ENCODE measurements around the gene DHRS4.

DHRS4 gene

GRCh38 chr14:23953464-23954278 lies at the start of gene DHRS4:
DHRS4 (plus strand) TSS chr14:23953770; CDS start chr14:23953789, 19 bp downstream.
- peak; percentile 95 for ATAC-seq (ENCODE audit: insufficient read depth, low read depth)
- Histone ChIP-seq H2AFZ (ENCODE audit: low read depth, low read length) (peak within 1 kb of the TSS; percentile 90), H3K4me2 (ENCODE audit: insufficient read depth, low read length) (peak within 1 kb of the TSS; percentile 80), H3K9ac (ENCODE audit: low read depth, low read length) (peak within 1 kb of the TSS; percentile 95), H3K9me3 (ENCODE audit: insufficient read depth, low read length, severe bottlenecking) (peaks cover 5% of the 10 kb centered on the region), H3K27ac (ENCODE audit: low read length) (peak within 1 kb of the TSS; percentile 86), H3K27me3 (ENCODE audit: insufficient read depth, low read length, poor library complexity) (no peaks in the 10 kb centered on the region), H4K20me1 (ENCODE audit: insufficient read depth, low read length) (no peaks in the 10 kb centered on the region), H3K4me3 (ENCODE audit: low read depth in 1 of 2, low read length in 2 of 2) (peak within 1 kb of the TSS; percentile 87 to 96), H3K79me2 (ENCODE audit: insufficient read depth, low read length) (peaks cover 13% of the 10 kb centered on the region), H3K36me3 (ENCODE audit: insufficient read depth, low read length) (0 out of 2 replicates have a peak, but pooled peaks cover 5% of the 10 kb centered on the region), H3K4me1 (ENCODE audit: insufficient read depth, low read length) (peaks cover 25% of the 10 kb centered on the region)
- TF ChIP-seq CTCF (IDR thresholded peaks at IDR 0.05; ENCODE audit: borderline replicate concordance, extremely low read depth, low read length, poor library complexity, severe bottlenecking) (peak; percentile 86), EZH2 (IDR thresholded peaks at IDR 0.05; ENCODE audit: borderline replicate concordance, low read depth, low read length, severe bottlenecking) (no peak)
- DNase-seq, result peak; percentile 88

DNA sequence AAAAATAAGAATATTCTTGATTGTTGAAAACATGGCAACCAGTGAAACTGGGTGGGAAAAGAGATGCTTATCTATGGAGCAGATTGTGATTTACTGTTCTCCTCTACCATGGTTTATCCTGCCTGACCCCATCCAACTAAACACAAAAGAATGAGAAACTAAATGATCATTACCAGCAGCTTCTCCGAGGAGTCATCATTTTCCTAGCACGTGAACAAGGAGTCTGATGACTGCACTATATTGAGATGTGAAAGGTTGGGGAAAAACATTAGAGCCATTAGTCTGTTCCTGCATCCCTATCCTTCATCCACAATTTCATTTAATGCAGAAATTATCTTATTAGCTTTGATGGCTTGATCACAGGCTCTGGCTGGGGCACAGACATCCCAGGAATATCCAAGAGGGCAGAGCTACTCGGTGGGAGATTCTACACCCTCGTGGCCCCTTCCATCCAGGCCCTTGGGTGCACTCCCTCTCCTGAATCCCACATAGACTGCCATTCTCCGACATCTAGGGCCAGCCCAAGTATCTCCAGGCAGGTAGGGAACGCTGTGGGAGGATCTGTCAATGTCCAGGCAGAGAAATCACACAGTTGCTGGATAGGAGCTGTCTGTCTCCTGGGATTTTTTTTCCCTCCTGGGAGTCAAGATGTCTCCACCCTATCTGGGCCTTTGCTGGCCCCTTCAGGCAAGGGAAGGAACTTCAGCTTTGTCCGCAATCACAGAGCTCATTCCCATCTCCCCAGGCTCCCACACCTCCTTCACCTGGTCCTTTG lies 43.3 kb upstream of the DHRS4 start:
- Histone ChIP-seq H3K36me3 (ENCODE audit: insufficient read depth, low read length) (no peaks in the 10 kb centered on the region), H3K4me3 (ENCODE audit: low read depth in 1 of 2, low read length in 2 of 2) (no peak overlapping the region), H4K20me1 (ENCODE audit: insufficient read depth, low read length) (no peaks in the 10 kb centered on the region), H3K4me1 (ENCODE audit: insufficient read depth, low read length) (no peaks in the 10 kb centered on the region), H3K9me3 (ENCODE audit: insufficient read depth, low read length, severe bottlenecking) (no peaks in the 10 kb centered on the region), H3K27ac (ENCODE audit: low read length) (no peak overlapping the region), H2AFZ (ENCODE audit: low read depth, low read length) (peak overlapping the region; percentile 51; the same call in 1 of the 2 replicates), H3K9ac (ENCODE audit: low read depth, low read length) (no peak overlapping the region), H3K4me2 (ENCODE audit: insufficient read depth, low read length) (no peak overlapping the region), H3K27me3 (ENCODE audit: insufficient read depth, low read length, poor library complexity) (peaks cover 4% of the 10 kb centered on the region), H3K79me2 (ENCODE audit: insufficient read depth, low read length) (no peaks in the 10 kb centered on the region)
- ATAC-seq (ENCODE audit: insufficient read depth, low read depth) (peak; percentile 56; the same call in 1 of the 3 replicates), DNase-seq (peak; percentile 28)
- no peak for TF ChIP-seq EZH2 (IDR thresholded peaks at IDR 0.05; ENCODE audit: borderline replicate concordance, low read depth, low read length, severe bottlenecking)
- peak; percentile 69 for TF ChIP-seq CTCF (IDR thresholded peaks at IDR 0.05; ENCODE audit: borderline replicate concordance, extremely low read depth, low read length, poor library complexity, severe bottlenecking)

- Histone ChIP-seq H4K20me1 (ENCODE audit: insufficient read depth, low read length) (no peaks in the 10 kb centered on the region), H3K9ac (ENCODE audit: low read depth, low read length) (no peak overlapping the region), H3K4me3 (ENCODE audit: low read depth in 1 of 2, low read length in 2 of 2) (no peak overlapping the region), H3K27ac (ENCODE audit: low read length) (no peak overlapping the region), H3K79me2 (ENCODE audit: insufficient read depth, low read length) (no peaks in the 10 kb centered on the region), H3K4me1 (ENCODE audit: insufficient read depth, low read length) (no peaks in the 10 kb centered on the region), H2AFZ (ENCODE audit: low read depth, low read length) (no peak overlapping the region), H3K36me3 (ENCODE audit: insufficient read depth, low read length) (no peaks in the 10 kb centered on the region), H3K9me3 (ENCODE audit: insufficient read depth, low read length, severe bottlenecking) (no peaks in the 10 kb centered on the region), H3K27me3 (ENCODE audit: insufficient read depth, low read length, poor library complexity) (peaks cover 4% of the 10 kb centered on the region), H3K4me2 (ENCODE audit: insufficient read depth, low read length) (no peak overlapping the region)
- ATAC-seq (ENCODE audit: insufficient read depth, low read depth) (no peak), DNase-seq (no peak)
- no peak for TF ChIP-seq EZH2 (IDR thresholded peaks at IDR 0.05; ENCODE audit: borderline replicate concordance, low read depth, low read length, severe bottlenecking)
- no peak for TF ChIP-seq CTCF (IDR thresholded peaks at IDR 0.05; ENCODE audit: borderline replicate concordance, extremely low read depth, low read length, poor library complexity, severe bottlenecking)
These were observed 42.7 kb upstream of the DHRS4 start for GRCh38 chr14:23910876-23911210.

All from DND-41 (cell line).